Spleen (tissue), 11 donors: ENCODE results near the gene EPHA3. TPM values are rescaled to one million over a fixed set of nuclear protein-coding genes. Genes with fewer than 3 reads are reported as not detected.

Experiments used
- DNase-seq: peaks from one replicate; pipeline ENCODE4 v3.0.0-alpha.2; 2020
- H3K27ac ChIP-seq, 8 donors: fragments of 200-600 bp; sonication (generic) in 7 of 8; 1 replicate in 4 of 8; 2 replicates in 4 of 8; pipeline versions ENCODE4 v1.5.0 to v1.8.0; 2016 to 2021; ENCODE audit warnings: inconsistent platforms in 4 of 8, mild to moderate bottlenecking in 4 of 8, moderate library complexity in 1 of 8
- H3K27me3 ChIP-seq, 7 donors: fragments of 200-600 bp; sonication (generic) in 6 of 7; replicated peaks in 1 of 7; 1 replicate in 4 of 7; 2 replicates in 3 of 7; pipeline versions ENCODE4 v1.5.0 to v1.8.0; 2016 to 2021; ENCODE audit warnings: inconsistent platforms in 3 of 7, mild to moderate bottlenecking in 1 of 7
- H3K36me3 ChIP-seq, 6 donors: fragments of 200-600 bp; sonication (generic) in 5 of 6; 1 replicate in 4 of 6; 2 replicates in 2 of 6; pipeline versions ENCODE4 v1.5.0 to v1.8.0; 2016 to 2021; ENCODE audit warnings: inconsistent platforms in 2 of 6
- H3K4me1 ChIP-seq, 6 donors: fragments of 200-600 bp; sonication (generic) in 5 of 6; 1 replicate in 3 of 6; 2 replicates in 3 of 6; pipeline versions ENCODE4 v1.5.0 to v1.8.0; 2016 to 2021; ENCODE audit warnings: inconsistent platforms in 3 of 6
- H3K4me3 ChIP-seq, 8 donors: fragments of 200-600 bp; sonication (generic) in 7 of 8; 1 replicate in 4 of 8; 2 replicates in 4 of 8; pipeline versions ENCODE4 v1.5.0 to v1.8.0; 2016 to 2021; ENCODE audit warnings: inconsistent platforms in 4 of 8, mild to moderate bottlenecking in 4 of 8, moderate library complexity in 2 of 8
- H3K9me3 ChIP-seq, 8 donors: fragments of 200-600 bp; sonication (generic) in 7 of 8; 1 replicate in 4 of 8; 2 replicates in 4 of 8; pipeline versions ENCODE4 v1.5.0 to v1.8.0; 2016 to 2021; ENCODE audit warnings: inconsistent platforms in 4 of 8
- CTCF ChIP-seq, 11 experiments: fragments of 200-600 bp in 7 of 11; fragments of 450-650 bp in 4 of 11; sonication (generic) in 4 of 11; IDR thresholded peaks in 8 of 11; conservative IDR thresholded peaks in 3 of 11; 1 replicate in 7 of 11; 2 replicates in 4 of 11; pipeline versions ENCODE4 v1.4.0 to v1.8.0; 2016 to 2021; ENCODE audit warnings: antibody characterized with exemption in 11 of 11, inconsistent platforms in 4 of 11, mild to moderate bottlenecking in 1 of 11
- POLR2A ChIP-seq, 3 donors: fragments of 450-650 bp; IDR thresholded peaks; one replicate each; pipeline ENCODE4 v1.5.1; 2017; ENCODE audit warnings: antibody characterized with exemption in 3 of 3, mild to moderate bottlenecking in 1 of 3
- POLR2AphosphoS5 ChIP-seq, 3 donors: sonication (generic); formaldehyde crosslinking; IDR thresholded peaks; one replicate each; pipeline ENCODE4 v1.5.1; 2017; ENCODE audit warnings: antibody characterized with exemption in 3 of 3
- WGBS, 5 donors: extraction: QIAGEN DNeasy Blood & Tissue Kit in 3 of 5; methylation state at CpG; one replicate each; pipeline versions ENCODE4 v1.1.5 to v1.1.7; 2013 to 2018; 5-methylcytosine and 5-hydroxymethylcytosine counted together
- intact Hi-C: fragments of 100-400 bp; cut with DNase I; formaldehyde crosslinking; loops from one replicate; pipeline ENCODE4 v1.15.0; 2023; ENCODE audit warnings: low total_unique reads
- polyA plus RNA-seq, 3 donors: library from polyadenylated mRNA; stranded (reverse); fragments of 200-250 nt; gene quantifications; one replicate each; pipeline ENCODE4 v1.2.1, GENCODE V29; 2013
- total RNA-seq, 7 donors: library from RNA; depleted of rRNA in 3 of 7; stranded (reverse); fragments of >200 nt in 3 of 7; fragmentation: NEBNext Ultra II Directional in 4 of 7; extraction: Animal tissue kit (Norgen Biotek cat#: 25700) in 4 of 7; gene quantifications; one replicate each; pipeline versions ENCODE4 v1.1.0 to v1.2.1, GENCODE V29; 2016 to 2021
- donor health status: healthy with polysubstance abuse.
- donor health status: DM: no; HTN: no; CAD: no; lungs with moderate emphysema.
- donor health status: DM: no; HTN: no; CAD: no.
- donor health status: Bipolar disorder and iron deficiency.
- donor health status: healthy.
- donor health status: DM: no; HTN: no; CAD: no.
- donor health status: DM: yes; HTN: yes; CAD: no.

The EPHA3 gene
- total and polyA plus RNA-seq, 10 donors, result 0.07 to 1.2 (median 0.76) TPM

- TF ChIP-seq POLR2AphosphoS5 (IDR thresholded peaks at IDR 0.05) (no peak), CTCF (IDR thresholded peaks at IDR 0.05 in 8 of 11, conservative IDR thresholded peaks at IDR 0.05 in 3 of 11) (no peak), POLR2A (IDR thresholded peaks at IDR 0.05) (no peak)
- Histone ChIP-seq H3K4me3 (no peak overlapping the region), H3K36me3 (no peaks in the 10 kb centered on the region), H3K4me1 (no peaks in the 10 kb centered on the region), H3K27ac (no peak overlapping the region), H3K9me3 (peaks cover 0 to 5% (median 0%) of the 10 kb centered on the region in 8 donors), H3K27me3 (no peaks in the 10 kb centered on the region)
- DNase-seq, result no peak
- WGBS, 5 donors, result 65 to 77% (median 72%) methylated on average over 3 of the region's 3 CpGs
- intact Hi-C loops, result no loop called here
Observed at GRCh38 chr3:89506462-89507103, 399.2 kb downstream of the EPHA3 start.

GRCh38 chr3:89521328-89521727 lies 413.9 kb downstream of the EPHA3 start:
- Histone ChIP-seq H3K36me3 (no peaks in the 10 kb centered on the region), H3K27ac (no peak overlapping the region), H3K4me3 (no peak overlapping the region), H3K9me3 (no peaks in the 10 kb centered on the region), H3K4me1 (no peaks in the 10 kb centered on the region), H3K27me3 (no peaks in the 10 kb centered on the region)
- WGBS, 5 donors, result 46 to 79% (median 74%) methylated on average over 1 of the region's 1 CpG
- intact Hi-C loops, result no loop called here
- DNase-seq, result no peak
- no peak for TF ChIP-seq POLR2AphosphoS5 (IDR thresholded peaks at IDR 0.05)
- TF ChIP-seq CTCF (IDR thresholded peaks at IDR 0.05 in 8 of 11, conservative IDR thresholded peaks at IDR 0.05 in 3 of 11), result no peak
- no peak for TF ChIP-seq POLR2A (IDR thresholded peaks at IDR 0.05)

GRCh38 chr3:89522155-89522554 lies 414.7 kb downstream of the EPHA3 start:
- DNase-seq, result no peak
- TF ChIP-seq POLR2A (IDR thresholded peaks at IDR 0.05) (no peak), CTCF (IDR thresholded peaks at IDR 0.05 in 8 of 11, conservative IDR thresholded peaks at IDR 0.05 in 3 of 11) (no peak), POLR2AphosphoS5 (IDR thresholded peaks at IDR 0.05) (no peak)
- no peak overlapping the region for H3K27ac ChIP-seq
- intact Hi-C loops, result no loop called here
- H3K27me3 ChIP-seq, result no peaks in the 10 kb centered on the region
- WGBS, 5 donors, result 68 to 86% (median 79%) methylated on average over 2 of the region's 2 CpGs
- no peaks in the 10 kb centered on the region for H3K36me3 ChIP-seq
- H3K4me1 ChIP-seq, result no peaks in the 10 kb centered on the region
- no peak overlapping the region for H3K4me3 ChIP-seq
- no peaks in the 10 kb centered on the region for H3K9me3 ChIP-seq

- TF ChIP-seq CTCF (IDR thresholded peaks at IDR 0.05 in 8 of 11, conservative IDR thresholded peaks at IDR 0.05 in 3 of 11) (no peak), POLR2A (IDR thresholded peaks at IDR 0.05) (no peak), POLR2AphosphoS5 (IDR thresholded peaks at IDR 0.05) (no peak)
- intact Hi-C loops, result no loop called here
- WGBS, 5 donors, result 70 to 85% (median 74%) methylated on average over 2 of the region's 2 CpGs
- Histone ChIP-seq H3K27me3 (no peaks in the 10 kb centered on the region), H3K4me3 (no peak overlapping the region), H3K27ac (no peak overlapping the region), H3K4me1 (no peaks in the 10 kb centered on the region), H3K36me3 (no peaks in the 10 kb centered on the region), H3K9me3 (peaks cover 0 to 6% (median 0%) of the 10 kb centered on the region in 8 donors)
- DNase-seq, result no peak
Observed at GRCh38 chr3:89525609-89526008, 418.2 kb downstream of the EPHA3 start.
